ENCODE data around the gene L3MBTL3.

The L3MBTL3 gene

GRCh38 chr6:130012728-130013127, 5.7 kb upstream of the L3MBTL3 start:
- no peak overlapping the region for H3K27ac ChIP-seq
- TF ChIP-seq ZFX (IDR thresholded peaks at IDR 0.05; ENCODE audit: borderline replicate concordance) (no peak), CTCF (IDR thresholded peaks at IDR 0.05) (no peak)

- H3K27ac ChIP-seq, result no peak overlapping the region
- TF ChIP-seq ZFX (IDR thresholded peaks at IDR 0.05; ENCODE audit: borderline replicate concordance) (no peak), CTCF (IDR thresholded peaks at IDR 0.05) (no peak)
Measured at GRCh38 chr6:130018744-130019325, 454 bp downstream of the L3MBTL3 start.

- no peak for TF ChIP-seq ZFX (IDR thresholded peaks at IDR 0.05; ENCODE audit: borderline replicate concordance)
- TF ChIP-seq CTCF (IDR thresholded peaks at IDR 0.05), result no peak
- H3K27ac ChIP-seq, result no peak overlapping the region; the same call in 1 of the 2 replicates
Measured at GRCh38 chr6:130019326-130020072, 1.1 kb downstream of the L3MBTL3 start.

- H3K27ac ChIP-seq, result peak overlapping the region; percentile 43
- TF ChIP-seq ZFX (IDR thresholded peaks at IDR 0.05; ENCODE audit: borderline replicate concordance), result no peak
- TF ChIP-seq CTCF (IDR thresholded peaks at IDR 0.05), result no peak
Measured at GRCh38 chr6:130020073-130020906, 1.9 kb downstream of the L3MBTL3 start.

GRCh38 chr6:130020907-130021629, 2.7 kb downstream of the L3MBTL3 start:
- no peak for TF ChIP-seq ZFX (IDR thresholded peaks at IDR 0.05; ENCODE audit: borderline replicate concordance)
- TF ChIP-seq CTCF (IDR thresholded peaks at IDR 0.05), result peak; percentile 85

GRCh38 chr6:130026859-130027258, 8.5 kb downstream of the L3MBTL3 start:
- no peak overlapping the region for H3K27ac ChIP-seq
- no peak for TF ChIP-seq ZFX (IDR thresholded peaks at IDR 0.05; ENCODE audit: borderline replicate concordance)
- TF ChIP-seq CTCF (IDR thresholded peaks at IDR 0.05), result no peak

More at GRCh38 chr6:130020907-130021629, 2.7 kb downstream of the L3MBTL3 start:
- peak overlapping the region; percentile 43 for H3K27ac ChIP-seq

Measured in 22Rv1 (cell line).